RWPE1 (cell line): ENCODE data around the gene C1QA.
A peak's percentile ranks its signal among the peaks of the same experiment; 100 is the strongest.

Experiments used
- CTCF ChIA-PET: fragments of 350-600 bp; sonication (Branson Sonifier 250); formaldehyde crosslinking; extraction: SDS; loops from one replicate; lab custom pipeline; 2021; lab: Yijun Ruan, JAX
- POLR2A ChIA-PET: fragments of 400-600 bp; formaldehyde crosslinking; extraction: SDS; loops from one replicate; lab custom pipeline; 2020; ENCODE audit warnings: antibody characterized with exemption; ENCODE audit not compliant: low non-redundant PET; lab: Yijun Ruan, JAX
- DNase-seq: peaks from one replicate; pipeline ENCODE4 v3.0.0; 2012; ENCODE audit warnings: low spot score
- H3K27ac ChIP-seq: fragments of 450-650 bp; 2 replicates; pipeline ENCODE4 v1.5.1; 2017
- TF ChIP-seq, protein P1 (sequence below): fragments of 450-650 bp; conservative IDR thresholded peaks from 2 replicates; pipeline ENCODE4 v1.5.1; 2017; ENCODE audit warnings: low read depth, mild to moderate bottlenecking

The C1QA gene, protein sequence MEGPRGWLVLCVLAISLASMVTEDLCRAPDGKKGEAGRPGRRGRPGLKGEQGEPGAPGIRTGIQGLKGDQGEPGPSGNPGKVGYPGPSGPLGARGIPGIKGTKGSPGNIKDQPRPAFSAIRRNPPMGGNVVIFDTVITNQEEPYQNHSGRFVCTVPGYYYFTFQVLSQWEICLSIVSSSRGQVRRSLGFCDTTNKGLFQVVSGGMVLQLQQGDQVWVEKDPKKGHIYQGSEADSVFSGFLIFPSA

DNA sequence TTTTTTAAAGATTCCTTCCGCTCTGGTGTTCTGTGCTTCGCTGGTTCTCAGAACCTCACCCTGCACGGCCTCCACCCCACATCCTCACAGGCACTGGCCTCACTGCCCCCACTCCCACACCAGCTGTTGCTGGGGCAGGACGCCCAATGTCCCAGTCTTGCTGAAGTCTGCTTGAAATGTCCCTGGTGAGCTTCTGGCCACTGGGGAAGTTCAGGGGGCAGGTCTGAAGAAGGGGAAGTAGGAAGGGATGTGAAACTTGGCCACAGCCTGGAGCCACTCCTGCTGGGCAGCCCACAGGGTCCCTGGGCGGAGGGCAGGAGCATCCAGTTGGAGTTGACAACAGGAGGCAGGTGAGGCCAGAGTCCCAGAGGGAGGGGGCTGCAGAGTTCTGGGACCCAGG, at the start of gene C1QA:
Gene C1QA (plus strand): TSS at position 276 of the 400 bp plus-strand sequence. CDS start 989 bp downstream, outside the sequence.
- POLR2A ChIA-PET = no interaction called here
- no peak for DNase-seq
- H3K27ac ChIP-seq = no peak within 1 kb of the TSS
- CTCF ChIA-PET = interaction anchor here (0.5 to 4.0 kb wide), 2 partner anchors 17 to 216 kb away, joined by 6 to 12 read pairs; partner anchors contain the start of gene C1QB
- TF ChIP-seq, protein P1, sequence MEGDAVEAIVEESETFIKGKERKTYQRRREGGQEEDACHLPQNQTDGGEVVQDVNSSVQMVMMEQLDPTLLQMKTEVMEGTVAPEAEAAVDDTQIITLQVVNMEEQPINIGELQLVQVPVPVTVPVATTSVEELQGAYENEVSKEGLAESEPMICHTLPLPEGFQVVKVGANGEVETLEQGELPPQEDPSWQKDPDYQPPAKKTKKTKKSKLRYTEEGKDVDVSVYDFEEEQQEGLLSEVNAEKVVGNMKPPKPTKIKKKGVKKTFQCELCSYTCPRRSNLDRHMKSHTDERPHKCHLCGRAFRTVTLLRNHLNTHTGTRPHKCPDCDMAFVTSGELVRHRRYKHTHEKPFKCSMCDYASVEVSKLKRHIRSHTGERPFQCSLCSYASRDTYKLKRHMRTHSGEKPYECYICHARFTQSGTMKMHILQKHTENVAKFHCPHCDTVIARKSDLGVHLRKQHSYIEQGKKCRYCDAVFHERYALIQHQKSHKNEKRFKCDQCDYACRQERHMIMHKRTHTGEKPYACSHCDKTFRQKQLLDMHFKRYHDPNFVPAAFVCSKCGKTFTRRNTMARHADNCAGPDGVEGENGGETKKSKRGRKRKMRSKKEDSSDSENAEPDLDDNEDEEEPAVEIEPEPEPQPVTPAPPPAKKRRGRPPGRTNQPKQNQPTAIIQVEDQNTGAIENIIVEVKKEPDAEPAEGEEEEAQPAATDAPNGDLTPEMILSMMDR = no peak

DNA sequence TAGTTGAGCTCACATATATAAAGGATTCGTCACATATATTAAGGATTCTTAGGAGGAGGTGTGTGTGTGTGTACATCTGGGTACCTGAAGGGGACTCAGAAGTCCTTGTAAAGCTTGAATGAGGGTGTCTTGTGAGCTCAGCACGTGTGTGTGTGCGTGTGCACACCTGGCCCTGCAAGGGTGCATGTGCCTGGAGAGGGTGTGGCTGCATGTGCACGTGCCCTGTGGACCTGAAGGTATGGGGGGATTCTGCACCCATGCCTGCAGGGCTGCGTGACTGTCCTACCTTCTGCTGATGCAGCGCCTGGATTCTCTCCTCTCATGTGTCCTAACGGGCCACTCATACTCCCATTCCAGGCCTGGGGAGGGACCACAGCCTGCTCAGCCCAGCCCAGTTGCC, 49.2 kb upstream of the C1QA start:
- ChIA-PET CTCF (no interaction called here), POLR2A (no interaction called here)
- no peak for DNase-seq
- TF ChIP-seq, protein P1 = no peak
- no peak overlapping the region for H3K27ac ChIP-seq

DNA sequence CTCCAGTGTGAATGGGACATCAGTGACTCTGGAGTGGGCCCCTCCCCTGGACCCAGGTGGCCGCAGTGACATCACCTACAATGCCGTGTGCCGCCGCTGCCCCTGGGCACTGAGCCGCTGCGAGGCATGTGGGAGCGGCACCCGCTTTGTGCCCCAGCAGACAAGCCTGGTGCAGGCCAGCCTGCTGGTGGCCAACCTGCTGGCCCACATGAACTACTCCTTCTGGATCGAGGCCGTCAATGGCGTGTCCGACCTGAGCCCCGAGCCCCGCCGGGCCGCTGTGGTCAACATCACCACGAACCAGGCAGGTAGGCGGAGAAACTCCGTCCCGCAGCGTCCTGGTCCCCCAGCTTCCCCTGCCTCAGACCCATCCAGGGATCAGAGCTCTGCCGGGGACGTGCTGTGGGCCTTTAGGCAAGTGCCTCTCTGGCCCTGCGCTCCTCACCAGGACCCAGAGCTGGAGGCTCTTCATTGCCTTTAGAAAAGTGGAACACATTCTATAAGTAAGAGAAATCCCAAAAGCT, 47.5 kb upstream of the C1QA start:
- TF ChIP-seq, protein P1 = no peak
- H3K27ac ChIP-seq = no peak overlapping the region
- POLR2A ChIA-PET = no interaction called here
- DNase-seq = no peak
- CTCF ChIA-PET = no interaction called here

DNA sequence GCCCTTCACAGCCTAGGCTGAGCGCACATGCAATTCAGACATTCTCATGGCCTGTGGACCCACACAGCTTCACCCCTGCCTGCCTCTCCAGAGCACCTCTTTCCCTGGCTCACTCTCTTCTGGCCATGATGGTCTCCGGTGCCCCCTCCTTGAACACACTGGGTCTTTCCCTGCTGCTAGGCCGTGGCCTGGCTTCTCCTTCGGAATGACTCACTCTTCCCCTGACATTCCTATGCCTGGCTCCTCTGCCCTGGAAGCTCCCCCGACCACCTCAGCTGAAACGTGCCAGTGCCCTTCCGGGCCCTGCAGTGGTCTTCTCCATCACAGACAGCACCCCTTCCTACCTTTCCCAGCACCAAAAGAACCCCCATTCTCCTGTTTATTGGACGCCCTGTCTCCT, 44.9 kb upstream of the C1QA start:
- TF ChIP-seq, protein P1 = no peak
- no peak for DNase-seq
- H3K27ac ChIP-seq = no peak overlapping the region
- POLR2A ChIA-PET = no interaction called here
- CTCF ChIA-PET = interaction anchor here (0.5 to 0.6 kb wide), 2 partner anchors 460 to 494 kb away, joined by 3 to 4 read pairs; no protein-coding TSS in a partner anchor

DNA sequence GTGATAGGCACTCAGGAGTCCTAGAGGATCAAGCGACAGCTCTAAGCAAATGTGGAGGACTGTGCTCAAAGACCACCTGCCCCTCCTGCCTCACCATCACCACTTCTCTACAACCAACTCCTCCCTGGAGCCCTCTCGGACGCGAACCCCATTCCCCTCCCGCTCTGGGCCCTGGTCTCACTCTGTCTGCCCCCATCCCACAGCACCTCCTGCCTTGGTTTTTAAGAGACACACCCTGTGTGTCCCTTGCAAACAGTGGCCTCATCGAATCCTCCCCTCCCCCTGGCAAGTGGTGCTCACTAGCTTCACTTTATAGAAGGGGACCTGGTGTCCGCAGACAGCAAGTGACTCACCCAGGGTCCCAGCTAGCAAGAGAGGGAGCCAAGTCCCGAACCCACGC, 44.4 kb upstream of the C1QA start:
- DNase-seq = no peak
- POLR2A ChIA-PET = no interaction called here
- no peak overlapping the region for H3K27ac ChIP-seq
- CTCF ChIA-PET = interaction anchor here (0.6 kb wide), 1 partner anchor 494 kb away, joined by 4 read pairs; no protein-coding TSS in a partner anchor
- TF ChIP-seq, protein P1 = no peak

DNA sequence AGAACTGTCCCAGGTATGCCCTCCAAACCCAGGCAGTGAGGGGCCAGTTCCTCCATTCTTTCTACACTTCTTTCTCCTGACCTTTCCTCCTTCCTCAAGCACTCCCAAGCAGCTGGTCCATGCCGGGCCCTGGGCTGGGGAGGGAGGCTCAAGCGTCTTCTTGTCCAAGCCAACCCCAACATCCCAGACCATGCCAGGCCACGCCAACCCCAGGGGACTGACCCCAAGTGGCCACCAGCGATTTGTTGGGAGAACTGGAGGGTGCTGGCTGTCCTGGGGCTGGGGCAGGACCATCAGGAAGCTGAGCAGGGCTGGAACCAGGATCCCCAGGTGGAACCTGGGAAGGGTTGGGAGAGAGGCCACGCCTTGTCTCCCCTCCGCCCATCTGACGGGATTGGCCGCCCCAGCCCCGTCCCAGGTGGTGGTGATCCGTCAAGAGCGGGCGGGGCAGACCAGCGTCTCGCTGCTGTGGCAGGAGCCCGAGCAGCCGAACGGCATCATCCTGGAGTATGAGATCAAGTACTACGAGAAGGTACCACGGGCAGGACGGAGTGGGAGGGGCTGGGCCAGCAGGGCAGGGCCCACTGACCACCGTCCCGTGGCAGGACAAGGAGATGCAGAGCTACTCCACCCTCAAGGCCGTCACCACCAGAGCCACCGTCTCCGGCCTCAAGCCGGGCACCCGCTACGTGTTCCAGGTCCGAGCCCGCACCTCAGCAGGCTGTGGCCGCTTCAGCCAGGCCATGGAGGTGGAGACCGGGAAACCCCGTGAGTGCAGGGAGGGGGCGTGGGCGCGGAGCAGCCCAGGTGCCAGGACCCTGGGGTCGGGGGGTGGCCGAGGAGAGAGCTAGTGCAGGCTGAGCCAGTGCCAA, 43.3 kb upstream of the C1QA start:
- POLR2A ChIA-PET = no interaction called here

More for the DNA sequence above, 43.3 kb upstream of the C1QA start:
- peak; percentile 30 for DNase-seq
- TF ChIP-seq, protein P1 = no peak
- H3K27ac ChIP-seq = no peak overlapping the region
- CTCF ChIA-PET = interaction anchor here (0.6 kb wide), 1 partner anchor 27 kb away, joined by 3 read pairs; no protein-coding TSS in a partner anchor
